Fibroblast of lung (primary cell): ENCODE measurements around the gene DNAH6. TPM values are rescaled to one million over a fixed set of nuclear protein-coding genes. Genes with fewer than 3 reads are reported as not detected.
"Not testable (repeated sequence)": the region's sequence is repeated elsewhere in the genome, so short reads cannot be mapped to it uniquely, and the experiment has no call there.

Experiments
- DNase-seq, 2 donors: peaks; one replicate each; pipeline versions ENCODE4 v3.0.0 to v3.0.0-alpha.2; 2010; ENCODE audit warnings: low read depth in 2 of 2
- H2AFZ ChIP-seq: 2 replicates; pipeline ENCODE4 v1.5.1; 2012; ENCODE audit warnings: low read length, control low read depth, inconsistent platforms
- H3K27ac ChIP-seq: 2 replicates; pipeline ENCODE4 v1.5.1; 2011; ENCODE audit warnings: low read length, control low read depth; ENCODE audit not compliant: insufficient read depth
- H3K27me3 ChIP-seq: 2 replicates; pipeline ENCODE4 v1.5.1; 2011; ENCODE audit warnings: mild to moderate bottlenecking, low read length; ENCODE audit not compliant: control insufficient read depth, insufficient read depth
- H3K36me3 ChIP-seq: 2 replicates; pipeline ENCODE4 v1.5.1; 2011; ENCODE audit warnings: low read length; ENCODE audit not compliant: control insufficient read depth, insufficient read depth
- H3K4me1 ChIP-seq: 2 replicates; pipeline ENCODE4 v1.5.1; 2011; ENCODE audit warnings: low read length; ENCODE audit not compliant: control insufficient read depth, insufficient read depth; ENCODE audit errors: extremely low read depth
- H3K4me2 ChIP-seq: 2 replicates; pipeline ENCODE4 v1.5.1; 2011; ENCODE audit warnings: low read length, control low read depth; ENCODE audit not compliant: insufficient read depth; ENCODE audit errors: extremely low read depth
- H3K4me3 ChIP-seq, 4 experiments: fragments of 200-600 bp in 1 of 4; sonication (generic) in 1 of 4; replicated peaks in 1 of 4; 2 replicates each; pipeline ENCODE4 v1.5.1; 2011 to 2016; ENCODE audit warnings: low read length in 4 of 4, low read depth in 3 of 4, mild to moderate bottlenecking in 3 of 4, control low read depth in 2 of 4, inconsistent platforms in 1 of 4, mixed read lengths in 1 of 4; ENCODE audit not compliant: insufficient read depth in 1 of 4; ENCODE audit errors: control extremely low read depth in 1 of 4
- H3K79me2 ChIP-seq: 2 replicates; pipeline ENCODE4 v1.5.1; 2012; ENCODE audit warnings: mild to moderate bottlenecking, low read length, inconsistent platforms; ENCODE audit not compliant: control insufficient read depth, insufficient read depth
- H3K9ac ChIP-seq: 2 replicates; pipeline ENCODE4 v1.5.1; 2011; ENCODE audit warnings: mild to moderate bottlenecking, low read length, control low read depth; ENCODE audit not compliant: insufficient read depth
- H3K9me3 ChIP-seq: 2 replicates; pipeline ENCODE4 v1.5.1; 2012; ENCODE audit warnings: low read depth, low read length; ENCODE audit not compliant: control insufficient read depth, insufficient read depth
- H4K20me1 ChIP-seq: 2 replicates; pipeline ENCODE4 v1.5.1; 2011; ENCODE audit warnings: low read length; ENCODE audit not compliant: control insufficient read depth, insufficient read depth; ENCODE audit errors: extremely low read depth
- CTCF ChIP-seq, 2 donors: IDR thresholded peaks in 1 of 2; conservative IDR thresholded peaks in 1 of 2; 1 replicate in 1 of 2; 2 replicates in 1 of 2; pipeline ENCODE4 v1.5.1; 2011 to 2012; ENCODE audit warnings: low read length in 2 of 2, control low read depth in 1 of 2, inconsistent platforms in 1 of 2, low read depth in 1 of 2, mild to moderate bottlenecking in 1 of 2
- EZH2 ChIP-seq: IDR thresholded peaks from 2 replicates; pipeline ENCODE4 v1.5.1; 2012; ENCODE audit warnings: low read length, control low read depth, mild to moderate bottlenecking; ENCODE audit errors: missing control alignments
- polyA minus RNA-seq: library from RNA; depleted of rRNA, polyadenylated mRNA; stranded (reverse); fragments of >200 nt; gene quantifications from 2 replicates; pipeline ENCODE4 v1.2.3, GENCODE V29; 2011; ENCODE audit warnings: low replicate concordance
- polyA plus RNA-seq, 2 donors: library from polyadenylated mRNA; depleted of rRNA in 1 of 2; stranded (reverse) in 1 of 2; unstranded in 1 of 2; fragments of >200 nt; gene quantifications; 2 replicates each; pipeline ENCODE4 v1.2.1, GENCODE V29; 2011 to 2012; ENCODE audit warnings: missing spikeins in 1 of 2
- total RNA-seq: library from RNA; depleted of rRNA; stranded (reverse); fragments of >200 nt; gene quantifications from 2 replicates; pipeline ENCODE4 v1.2.1, GENCODE V29; 2014

The DNAH6 gene
- under 0.01 TPM in 2 replicates for total RNA-seq
- polyA plus RNA-seq, result 0.01 TPM in 1 of 2 replicates, not detected in the other
- not detected in 2 replicates for polyA plus RNA-seq (2012)
- polyA minus RNA-seq, result not detected in 2 replicates

- peak within 1 kb of the TSS; percentile 45 for H3K27ac ChIP-seq
- H3K4me2 ChIP-seq, result peak within 1 kb of the TSS; percentile 76
Observed at GRCh38 chr2:84516234-84516986, at the start of gene DNAH6. TSS of gene DNAH6 (plus strand) at chr2:84516498. CDS start at chr2:84517827, 1,329 bp downstream.

DNA sequence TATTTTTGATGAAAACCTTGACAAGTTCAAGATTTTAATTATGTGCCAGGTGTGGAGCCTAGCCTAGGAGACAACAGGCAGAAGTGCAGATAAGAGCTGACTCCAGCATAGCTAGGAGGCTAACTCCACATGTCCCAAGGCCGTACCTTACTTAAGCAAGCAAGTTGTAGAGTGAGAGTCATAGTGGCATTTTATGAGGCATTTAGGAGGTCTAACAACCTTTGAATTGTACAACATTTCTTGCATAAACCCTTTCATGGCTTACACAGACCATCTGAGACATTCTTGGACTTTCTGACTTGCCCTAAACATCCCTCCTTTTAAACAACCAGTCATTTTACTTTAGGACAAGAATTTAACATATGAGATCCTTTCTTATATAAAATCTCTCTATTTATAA lies 48.9 kb upstream of the DNAH6 start:
- Histone ChIP-seq H3K4me1 (no peaks in the 10 kb centered on the region), H3K27me3 (no peaks in the 10 kb centered on the region), H3K4me3 (no peak overlapping the region), H3K27ac (no peak overlapping the region), H3K4me2 (no peak overlapping the region), H3K9ac (no peak overlapping the region), H2AFZ (no peak overlapping the region), H3K9me3 (no peaks in the 10 kb centered on the region), H3K79me2 (no peaks in the 10 kb centered on the region), H4K20me1 (no peaks in the 10 kb centered on the region), H3K36me3 (no peaks in the 10 kb centered on the region)
- TF ChIP-seq CTCF (conservative IDR thresholded peaks at IDR 0.05 in 1 of 2, IDR thresholded peaks at IDR 0.05 in 1 of 2; ENCODE audit: low read depth in 1 of 2, low read length in 2 of 2) (no peak), EZH2 (no peak)
- DNase-seq, result no peak

More at GRCh38 chr2:84516234-84516986, at the start of gene DNAH6:
- Histone ChIP-seq H3K4me3 (peak within 1 kb of the TSS; percentile 33 to 74 (median 58)), H3K27me3 (no peaks in the 10 kb centered on the region), H3K79me2 (no peaks in the 10 kb centered on the region), H3K4me1 (no peaks in the 10 kb centered on the region), H2AFZ (peak within 1 kb of the TSS; percentile 77), H3K36me3 (no peaks in the 10 kb centered on the region), H3K9me3 (no peaks in the 10 kb centered on the region), H4K20me1 (no peaks in the 10 kb centered on the region), H3K9ac (peak within 1 kb of the TSS; percentile 39)
- no peak for TF ChIP-seq EZH2
- no peak for TF ChIP-seq CTCF (conservative IDR thresholded peaks at IDR 0.05 in 1 of 2, IDR thresholded peaks at IDR 0.05 in 1 of 2; ENCODE audit: low read depth in 1 of 2, low read length in 2 of 2)
- peak; percentile 93 to 96 for DNase-seq

GRCh38 chr2:84472423-84472822 lies 43.9 kb upstream of the DNAH6 start:
- not testable (repeated sequence) for H3K4me1 ChIP-seq, H3K79me2 ChIP-seq, H3K36me3 ChIP-seq, H3K4me3 ChIP-seq, H3K27ac ChIP-seq, H3K27me3 ChIP-seq, H3K9ac ChIP-seq, H2AFZ ChIP-seq, H3K4me2 ChIP-seq, H4K20me1 ChIP-seq, H3K9me3 ChIP-seq
- DNase-seq, result peak; percentile 55 to 73
